Trophoblast cell (in vitro differentiated cells and primary cell): ENCODE results near the gene TSHZ3.

Experiments
- DNase-seq, 2 donors: peaks; one replicate each; pipeline ENCODE4 v3.0.0-alpha.2; 2016
- H2AFZ ChIP-seq: 2 replicates; pipeline ENCODE4 v1.6.1; 2013; ENCODE audit warnings: low read length, moderate library complexity, mild to moderate bottlenecking; ENCODE audit not compliant: insufficient read depth, poor library complexity
- H2AK5ac ChIP-seq: 2 replicates; pipeline ENCODE4 v1.6.1; 2013; ENCODE audit warnings: mild to moderate bottlenecking, low read length
- H2BK120ac ChIP-seq: 2 replicates; pipeline ENCODE4 v1.6.1; 2013; ENCODE audit warnings: low read length, mild to moderate bottlenecking, moderate library complexity; ENCODE audit not compliant: insufficient read depth, poor library complexity
- H2BK12ac ChIP-seq: 2 replicates; pipeline ENCODE4 v1.6.1; 2013; ENCODE audit warnings: mild to moderate bottlenecking, low read length, moderate library complexity
- H2BK5ac ChIP-seq: 2 replicates; pipeline ENCODE4 v1.6.1; 2013; ENCODE audit warnings: low read length, low read depth, moderate library complexity, mild to moderate bottlenecking; ENCODE audit not compliant: poor library complexity
- H3K14ac ChIP-seq: 2 replicates; pipeline ENCODE4 v1.6.1; 2013; ENCODE audit warnings: mild to moderate bottlenecking, low read length
- H3K18ac ChIP-seq: 2 replicates; pipeline ENCODE4 v1.6.1; 2013; ENCODE audit warnings: mild to moderate bottlenecking, low read length
- H3K23ac ChIP-seq: 2 replicates; pipeline ENCODE4 v1.6.1; 2013; ENCODE audit warnings: low read length
- H3K27ac ChIP-seq: 2 replicates; pipeline ENCODE4 v1.5.1; 2013; ENCODE audit warnings: low read depth, mild to moderate bottlenecking, inconsistent platforms, low read length, moderate library complexity
- H3K27me3 ChIP-seq: 2 replicates; pipeline ENCODE4 v1.6.1; 2013; ENCODE audit warnings: inconsistent platforms, mild to moderate bottlenecking, low read length, moderate library complexity; ENCODE audit not compliant: insufficient read depth
- H3K36me3 ChIP-seq, 2 experiments: 1 replicate in 1 of 2; 2 replicates in 1 of 2; pipeline ENCODE4 v1.6.1; 2013; ENCODE audit warnings: low read length in 2 of 2, mild to moderate bottlenecking in 2 of 2, moderate library complexity in 1 of 2; ENCODE audit not compliant: insufficient read depth in 2 of 2, control insufficient read depth in 1 of 2
- H3K4ac ChIP-seq: 2 replicates; pipeline ENCODE4 v1.6.1; 2013; ENCODE audit warnings: low read depth, mild to moderate bottlenecking, low read length, moderate library complexity
- H3K4me1 ChIP-seq, 2 experiments: 1 replicate in 1 of 2; 2 replicates in 1 of 2; pipeline ENCODE4 v1.6.1; 2013; ENCODE audit warnings: low read length in 2 of 2, mild to moderate bottlenecking in 2 of 2, moderate library complexity in 1 of 2; ENCODE audit not compliant: insufficient read depth in 2 of 2, control insufficient read depth in 1 of 2
- H3K4me2 ChIP-seq: 2 replicates; pipeline ENCODE4 v1.6.1; 2013; ENCODE audit warnings: inconsistent platforms, mild to moderate bottlenecking, low read length, moderate library complexity
- H3K4me3 ChIP-seq: 2 replicates; pipeline ENCODE4 v1.5.1; 2013; ENCODE audit warnings: mild to moderate bottlenecking, low read depth, low read length, inconsistent platforms
- H3K79me1 ChIP-seq: one replicate; pipeline ENCODE4 v1.6.1; 2013; ENCODE audit warnings: low read length
- H3K79me2 ChIP-seq: 2 replicates; pipeline ENCODE4 v1.6.1; 2013; ENCODE audit warnings: low read length, mild to moderate bottlenecking; ENCODE audit not compliant: control insufficient read depth, insufficient read depth, poor library complexity
- H3K9ac ChIP-seq: 2 replicates; pipeline ENCODE4 v1.6.1; 2013; ENCODE audit warnings: mild to moderate bottlenecking, low read length
- H3K9me3 ChIP-seq: 2 replicates; pipeline ENCODE4 v1.6.1; 2013; ENCODE audit warnings: low read depth, mild to moderate bottlenecking, control low read depth, inconsistent platforms, low read length; ENCODE audit not compliant: insufficient read depth
- H4K12ac ChIP-seq: 2 replicates; pipeline ENCODE4 v1.6.1; 2013; ENCODE audit warnings: low read depth, mild to moderate bottlenecking, low read length, moderate library complexity
- H4K8ac ChIP-seq: 2 replicates; pipeline ENCODE4 v1.6.1; 2013; ENCODE audit warnings: low read depth, mild to moderate bottlenecking, low read length, moderate library complexity
- H4K91ac ChIP-seq: one replicate; pipeline ENCODE4 v1.6.1; 2013; ENCODE audit warnings: low read depth, mild to moderate bottlenecking, low read length, moderate library complexity
- WGBS: extraction: QIAGEN DNeasy Blood & Tissue Kit; methylation state at CpG from one replicate; pipeline ENCODE4 v1.1.7; 2013; ENCODE audit warnings: missing lambda C conversion rate; ENCODE audit not compliant: insufficient read length, insufficient coverage; ENCODE audit errors: extremely low coverage; 5-methylcytosine and 5-hydroxymethylcytosine counted together

Gene TSHZ3

GRCh38 chr19:31377736-31378135 lies 28.5 kb upstream of the TSHZ3 start:
- H3K79me1 ChIP-seq: no peaks in the 10 kb centered on the region
- no CpG with 5 or more reads among the region's 1 CpG for WGBS

GRCh38 chr19:31372246-31372781 lies 23.1 kb upstream of the TSHZ3 start:
- H3K4me1 ChIP-seq: no peaks in the 10 kb centered on the region
- DNase-seq: no peak
- H2BK5ac ChIP-seq: no peak overlapping the region
- H3K4ac ChIP-seq: no peak overlapping the region
- no peak overlapping the region for H3K27ac ChIP-seq
- H3K27me3 ChIP-seq: no peaks in the 10 kb centered on the region
- no peaks in the 10 kb centered on the region for H3K79me2 ChIP-seq
- H2AFZ ChIP-seq: no peak overlapping the region
- no peak overlapping the region for H2BK120ac ChIP-seq
- H4K91ac ChIP-seq: no peak overlapping the region
- H3K4me2 ChIP-seq: no peak overlapping the region
- no peaks in the 10 kb centered on the region for H3K79me1 ChIP-seq
- H2AK5ac ChIP-seq: no peak overlapping the region
- H3K14ac ChIP-seq: no peak overlapping the region
- no peak overlapping the region for H4K12ac ChIP-seq
- no peak overlapping the region for H3K23ac ChIP-seq
- WGBS: no CpG with 5 or more reads among the region's 2 CpGs
- no peaks in the 10 kb centered on the region for H3K36me3 ChIP-seq
- no peak overlapping the region for H3K9ac ChIP-seq
- no peak overlapping the region for H2BK12ac ChIP-seq
- no peak overlapping the region for H4K8ac ChIP-seq
- H3K9me3 ChIP-seq: no peaks in the 10 kb centered on the region
- no peak overlapping the region for H3K4me3 ChIP-seq
- H3K18ac ChIP-seq: no peak overlapping the region

More at GRCh38 chr19:31377736-31378135, 28.5 kb upstream of the TSHZ3 start:
- no peak overlapping the region for H3K23ac ChIP-seq
- no peak overlapping the region for H2BK5ac ChIP-seq
- H3K36me3 ChIP-seq: no peaks in the 10 kb centered on the region
- H3K4me3 ChIP-seq: no peak overlapping the region
- H3K4ac ChIP-seq: no peak overlapping the region
- no peaks in the 10 kb centered on the region for H3K79me2 ChIP-seq
- H3K4me2 ChIP-seq: no peak overlapping the region
- no peak overlapping the region for H3K9ac ChIP-seq
- no peak overlapping the region for H3K18ac ChIP-seq
- H2AK5ac ChIP-seq: no peak overlapping the region
- no peak overlapping the region for H2AFZ ChIP-seq
- no peak overlapping the region for H3K27ac ChIP-seq
- H4K91ac ChIP-seq: no peak overlapping the region
- no peak overlapping the region for H2BK12ac ChIP-seq
- no peaks in the 10 kb centered on the region for H3K27me3 ChIP-seq
- DNase-seq: no peak
- H3K9me3 ChIP-seq: no peaks in the 10 kb centered on the region
- peaks cover 0 to 4% of the 10 kb centered on the region in 2 experiments for H3K4me1 ChIP-seq
- no peak overlapping the region for H3K14ac ChIP-seq
- no peak overlapping the region for H2BK120ac ChIP-seq
- no peak overlapping the region for H4K12ac ChIP-seq
- no peak overlapping the region for H4K8ac ChIP-seq

GRCh38 chr19:31370216-31370615 lies 21.0 kb upstream of the TSHZ3 start:
- Histone ChIP-seq H2BK12ac (no peak overlapping the region), H3K27me3 (no peaks in the 10 kb centered on the region), H3K36me3 (no peaks in the 10 kb centered on the region), H4K91ac (no peak overlapping the region), H3K79me2 (no peaks in the 10 kb centered on the region), H3K27ac (no peak overlapping the region), H2BK120ac (no peak overlapping the region), H3K9ac (no peak overlapping the region), H3K79me1 (no peaks in the 10 kb centered on the region), H3K4me1 (no peaks in the 10 kb centered on the region), H3K23ac (no peak overlapping the region), H4K8ac (no peak overlapping the region), H3K14ac (no peak overlapping the region), H2AK5ac (no peak overlapping the region), H2BK5ac (no peak overlapping the region), H4K12ac (no peak overlapping the region), H3K18ac (no peak overlapping the region), H3K4me2 (no peak overlapping the region), H3K4ac (no peak overlapping the region), H3K4me3 (no peak overlapping the region), H2AFZ (no peak overlapping the region), H3K9me3 (no peaks in the 10 kb centered on the region)
- no CpG with 5 or more reads among the region's 5 CpGs for WGBS
- DNase-seq: no peak

GRCh38 chr19:31364963-31365362 lies 15.7 kb upstream of the TSHZ3 start:
- Histone ChIP-seq H4K91ac (no peak overlapping the region), H2BK120ac (no peak overlapping the region), H3K4me1 (no peaks in the 10 kb centered on the region), H3K79me2 (no peaks in the 10 kb centered on the region), H3K14ac (no peak overlapping the region), H3K4ac (no peak overlapping the region), H3K27ac (no peak overlapping the region), H3K18ac (no peak overlapping the region), H2BK12ac (no peak overlapping the region), H3K4me2 (no peak overlapping the region), H2AFZ (no peak overlapping the region), H2BK5ac (no peak overlapping the region), H2AK5ac (no peak overlapping the region), H4K12ac (no peak overlapping the region), H3K9me3 (no peaks in the 10 kb centered on the region), H3K9ac (no peak overlapping the region), H3K79me1 (no peaks in the 10 kb centered on the region), H3K27me3 (no peaks in the 10 kb centered on the region), H3K4me3 (no peak overlapping the region), H4K8ac (no peak overlapping the region), H3K36me3 (no peaks in the 10 kb centered on the region), H3K23ac (no peak overlapping the region)
- no peak for DNase-seq
- no CpG with 5 or more reads among the region's 3 CpGs for WGBS
